Psoas muscle (tissue), 8 donors: ENCODE results near the gene ERP27. TPM values are rescaled to one million over a fixed set of nuclear protein-coding genes. Genes with fewer than 3 reads are reported as not detected.

ENCODE experiments used
- ATAC-seq, 4 donors: fragments of 200-7000 bp; cut with Tn5 transposase; one replicate each; pipeline ENCODE4 v1.9.1; 2020; ENCODE audit warnings: moderate library complexity in 3 of 4, mild to moderate bottlenecking in 2 of 4
- DNase-seq, 2 donors: peaks; one replicate each; pipeline ENCODE4 v3.0.0-alpha.2; 2020
- H3K27ac ChIP-seq: fragments of 200-600 bp; one replicate; pipeline ENCODE4 v1.8.0; 2022
- H3K27me3 ChIP-seq, 3 donors: fragments of 200-600 bp in 1 of 3; one replicate each; pipeline versions ENCODE4 v1.6.1 to v1.8.0; 2013 to 2022; ENCODE audit warnings: low read length in 2 of 3, mild to moderate bottlenecking in 2 of 3, moderate library complexity in 1 of 3; ENCODE audit not compliant: insufficient read depth in 3 of 3
- H3K36me3 ChIP-seq, 2 donors: fragments of 200-600 bp in 1 of 2; one replicate each; pipeline versions ENCODE4 v1.6.1 to v1.8.0; 2013 to 2022; ENCODE audit warnings: low read depth in 1 of 2, mild to moderate bottlenecking in 1 of 2, moderate library complexity in 1 of 2; ENCODE audit not compliant: insufficient read depth in 1 of 2
- H3K4me1 ChIP-seq: fragments of 200-600 bp; one replicate; pipeline ENCODE4 v1.8.0; 2022
- H3K4me3 ChIP-seq: fragments of 200-600 bp; one replicate; pipeline ENCODE4 v1.8.0; 2022; ENCODE audit warnings: mild to moderate bottlenecking
- H3K9me3 ChIP-seq: fragments of 200-600 bp; one replicate; pipeline ENCODE4 v1.8.0; 2022
- CTCF ChIP-seq: fragments of 200-600 bp; IDR thresholded peaks from one replicate; pipeline ENCODE4 v1.8.0; 2022; ENCODE audit warnings: antibody characterized with exemption
- WGBS, 3 donors: extraction: QIAGEN DNeasy Blood & Tissue Kit; methylation state at CpG; one replicate each; pipeline versions ENCODE4 v1.1.6 to v1.1.7; 2013; 5-methylcytosine and 5-hydroxymethylcytosine counted together
- intact Hi-C, 2 donors: fragments of 100-400 bp; cut with DNase I; formaldehyde crosslinking; loops; one replicate each; pipeline versions ENCODE4 v1.11.0 to v1.14.2; 2022
- polyA plus RNA-seq, 3 donors: library from polyadenylated mRNA; stranded (reverse); fragments of 200-250 nt; gene quantifications; one replicate each; pipeline ENCODE4 v1.2.3, GENCODE V29; 2013
- total RNA-seq, 4 donors: library from RNA; stranded (reverse); fragmentation: NEBNext Ultra II Directional in 2 of 4; extraction: Animal tissue kit (Norgen Biotek cat#: 25700) in 2 of 4; gene quantifications; one replicate each; pipeline versions ENCODE4 v1.2.1 to v1.2.4, GENCODE V29; 2021 to 2023
- donor health status: healthy with polysubstance abuse.
- donor health status: DM: no; HTN: no; CAD: no; lungs with moderate emphysema.
- donor health status: Bipolar disorder and iron deficiency.
- donor health status: healthy.
- donor health status: DM: yes; HTN: yes; CAD: no.
- donor health status: DM: no; HTN: no; CAD: no.
- donor health status: DM: no; HTN: no; CAD: no.
- donor health status: DM: yes; HTN: yes; CAD: no.

ERP27 gene
- total and polyA plus RNA-seq, 7 donors, result 0.05 to 0.42 (median 0.13) TPM; not detected in 1

GRCh38 chr12:14961466-14962152 is 23.3 kb upstream of the ERP27 start, which contains the start of gene ARHGDIB:
Gene ARHGDIB, minus strand, starts transcription at chr12:14961601. Its CDS starts 10,889 bp downstream, at chr12:14950712.
- no peaks in the 10 kb centered on the region for H3K4me1 ChIP-seq
- H3K36me3 ChIP-seq, result no peaks in the 10 kb centered on the region
- no peaks in the 10 kb centered on the region for H3K9me3 ChIP-seq
- intact Hi-C loops, result no loop called here
- H3K27ac ChIP-seq, result peak within 1 kb of the TSS; percentile 61
- H3K27me3 ChIP-seq, result no peaks in the 10 kb centered on the region
- DNase-seq (peak in 1 of 2 donors; percentile 64), ATAC-seq (peak; percentile 21 to 66 (median 32))
- H3K4me3 ChIP-seq, result peak within 1 kb of the TSS; percentile 63
- TF ChIP-seq CTCF, result no peak
- WGBS, 3 donors, result 53 to 60% (median 54%) methylated on average over 14 of the region's 14 CpGs

GRCh38 chr12:14960548-14961465 is 22.5 kb upstream of the ERP27 start:
- no peak for TF ChIP-seq CTCF
- intact Hi-C loops, result no loop called here
- ATAC-seq (peak in 3 of 4 donors; percentile 37 to 66 (median 58)), DNase-seq (peak in 1 of 2 donors; percentile 54)
- Histone ChIP-seq H3K4me1 (no peaks in the 10 kb centered on the region), H3K36me3 (no peaks in the 10 kb centered on the region), H3K4me3 (peak overlapping the region; percentile 63), H3K9me3 (no peaks in the 10 kb centered on the region), H3K27ac (peak overlapping the region; percentile 61), H3K27me3 (no peaks in the 10 kb centered on the region)
- WGBS, 3 donors, result 51 to 57% (median 55%) methylated on average over 13 of the region's 13 CpGs

- no peak for DNase-seq
- no peaks in the 10 kb centered on the region for H3K27me3 ChIP-seq
- no peak for TF ChIP-seq CTCF
- peak overlapping the region; percentile 61 for H3K27ac ChIP-seq
- no peaks in the 10 kb centered on the region for H3K9me3 ChIP-seq
- 76 to 87% (median 83%) methylated on average over 4 of the region's 4 CpGs for WGBS, 3 donors
- H3K4me1 ChIP-seq, result no peaks in the 10 kb centered on the region
- intact Hi-C loops, result no loop called here
- no peaks in the 10 kb centered on the region for H3K36me3 ChIP-seq
- peak overlapping the region; percentile 63 for H3K4me3 ChIP-seq
- no peak for ATAC-seq
These were observed 21.7 kb upstream of the ERP27 start for GRCh38 chr12:14959916-14960496.

- 39 to 43% (median 42%) methylated on average over 3 of the region's 3 CpGs for WGBS, 3 donors
- peak in 1 of 4 donors; percentile 29 for ATAC-seq
- TF ChIP-seq CTCF, result no peak
These were observed 21.1 kb upstream of the ERP27 start for GRCh38 chr12:14959463-14959862.

More at GRCh38 chr12:14959463-14959862, 21.1 kb upstream of the ERP27 start:
- no peaks in the 10 kb centered on the region for H3K4me1 ChIP-seq
- intact Hi-C loops, result no loop called here
- no peaks in the 10 kb centered on the region for H3K36me3 ChIP-seq
- DNase-seq, result no peak
- H3K4me3 ChIP-seq, result peak overlapping the region; percentile 63
- peak overlapping the region; percentile 61 for H3K27ac ChIP-seq
- H3K27me3 ChIP-seq, result no peaks in the 10 kb centered on the region
- no peaks in the 10 kb centered on the region for H3K9me3 ChIP-seq
